ENCODE data around the gene EHD1. TPM values are rescaled to one million over a fixed set of nuclear protein-coding genes. Genes with fewer than 3 reads are reported as not detected.

The EHD1 gene
- total and polyA plus RNA-seq, 9 of the 15 experiments (the other 6 are each of a cell fraction or from before 2014, with no cell fraction given): 0.46 to 65.0 (median 16.4) TPM

DNA sequence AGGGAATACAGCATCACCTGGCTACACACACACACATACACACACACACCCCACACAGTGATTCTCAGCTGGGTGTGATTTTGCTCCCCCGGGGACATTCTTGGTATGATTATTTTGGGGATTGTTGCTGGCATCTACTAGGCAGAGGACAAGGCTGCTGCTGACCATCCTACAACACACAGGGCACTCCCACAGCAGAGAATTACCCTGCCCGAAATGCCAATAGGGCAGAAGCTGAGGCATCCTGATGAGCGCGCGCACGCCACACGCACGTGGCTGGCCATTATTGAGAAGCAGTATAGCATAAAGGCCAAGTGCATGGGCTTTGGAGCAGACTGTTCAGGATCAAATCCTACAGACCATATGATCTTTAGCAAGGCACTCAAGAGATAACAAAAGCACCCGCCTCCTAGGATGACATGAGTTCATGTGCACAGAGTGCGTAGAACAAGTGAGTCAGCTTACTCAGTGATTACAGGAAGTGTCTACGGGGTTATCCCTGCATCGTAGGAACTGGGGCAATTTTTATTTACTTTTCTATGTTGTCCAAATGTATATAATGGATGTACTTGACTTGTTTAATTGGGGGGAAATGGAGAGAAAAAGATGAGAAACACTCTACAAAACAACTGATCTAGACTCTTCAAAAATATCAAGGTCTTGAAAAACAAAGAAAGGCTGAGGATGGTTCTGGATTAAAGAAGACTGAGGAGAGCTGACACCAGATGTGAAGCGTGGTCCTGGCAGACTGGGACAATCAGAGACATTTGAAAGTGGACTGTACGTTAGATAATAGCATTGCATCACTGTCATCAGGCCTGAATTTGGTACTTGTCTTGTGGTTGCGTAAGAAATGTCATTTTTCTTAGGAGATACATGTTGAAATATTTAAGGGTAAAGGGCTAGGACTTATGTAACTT is 7.2 kb upstream of the EHD1 start (continued):
- TF ChIP-seq, protein P1, sequence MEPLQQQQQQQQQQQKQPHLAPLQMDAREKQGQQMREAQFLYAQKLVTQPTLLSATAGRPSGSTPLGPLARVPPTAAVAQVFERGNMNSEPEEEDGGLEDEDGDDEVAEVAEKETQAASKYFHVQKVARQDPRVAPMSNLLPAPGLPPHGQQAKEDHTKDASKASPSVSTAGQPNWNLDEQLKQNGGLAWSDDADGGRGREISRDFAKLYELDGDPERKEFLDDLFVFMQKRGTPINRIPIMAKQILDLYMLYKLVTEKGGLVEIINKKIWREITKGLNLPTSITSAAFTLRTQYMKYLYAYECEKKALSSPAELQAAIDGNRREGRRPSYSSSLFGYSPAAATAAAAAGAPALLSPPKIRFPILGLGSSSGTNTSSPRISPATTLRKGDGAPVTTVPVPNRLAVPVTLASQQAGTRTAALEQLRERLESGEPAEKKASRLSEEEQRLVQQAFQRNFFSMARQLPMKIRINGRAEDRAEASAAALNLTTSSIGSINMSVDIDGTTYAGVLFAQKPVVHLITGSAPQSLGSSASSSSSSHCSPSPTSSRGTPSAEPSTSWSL (CRISPR knock-in tag; IDR thresholded peaks at IDR 0.05; ENCODE audit: borderline replicate concordance): no peak
- TF ChIP-seq ZFPM2 (CRISPR knock-in tag; IDR thresholded peaks at IDR 0.05) (no peak), ZNF668 (CRISPR knock-in tag; IDR thresholded peaks at IDR 0.05) (no peak), RAD51 (IDR thresholded peaks at IDR 0.05; ENCODE audit: borderline replicate concordance, low read depth) (0 out of 2 replicates have a peak, but pooled peaks have one; percentile 41), NEUROD1 (IDR thresholded peaks at IDR 0.05; ENCODE audit: borderline replicate concordance, low read depth, low read length, partially characterized antibody) (peak; percentile 34), ESRRB (CRISPR knock-in tag; IDR thresholded peaks at IDR 0.05; ENCODE audit: borderline replicate concordance) (no peak), HMGXB4 (CRISPR knock-in tag; IDR thresholded peaks at IDR 0.05) (peak; percentile 66; the same call in 1 of the 2 replicates), NKRF (IDR thresholded peaks at IDR 0.05; ENCODE audit: borderline replicate concordance) (peak; percentile 25; the same call in 1 of the 2 replicates), ZC3H8 (IDR thresholded peaks at IDR 0.05) (no peak)
- TF ChIP-seq, protein P2, sequence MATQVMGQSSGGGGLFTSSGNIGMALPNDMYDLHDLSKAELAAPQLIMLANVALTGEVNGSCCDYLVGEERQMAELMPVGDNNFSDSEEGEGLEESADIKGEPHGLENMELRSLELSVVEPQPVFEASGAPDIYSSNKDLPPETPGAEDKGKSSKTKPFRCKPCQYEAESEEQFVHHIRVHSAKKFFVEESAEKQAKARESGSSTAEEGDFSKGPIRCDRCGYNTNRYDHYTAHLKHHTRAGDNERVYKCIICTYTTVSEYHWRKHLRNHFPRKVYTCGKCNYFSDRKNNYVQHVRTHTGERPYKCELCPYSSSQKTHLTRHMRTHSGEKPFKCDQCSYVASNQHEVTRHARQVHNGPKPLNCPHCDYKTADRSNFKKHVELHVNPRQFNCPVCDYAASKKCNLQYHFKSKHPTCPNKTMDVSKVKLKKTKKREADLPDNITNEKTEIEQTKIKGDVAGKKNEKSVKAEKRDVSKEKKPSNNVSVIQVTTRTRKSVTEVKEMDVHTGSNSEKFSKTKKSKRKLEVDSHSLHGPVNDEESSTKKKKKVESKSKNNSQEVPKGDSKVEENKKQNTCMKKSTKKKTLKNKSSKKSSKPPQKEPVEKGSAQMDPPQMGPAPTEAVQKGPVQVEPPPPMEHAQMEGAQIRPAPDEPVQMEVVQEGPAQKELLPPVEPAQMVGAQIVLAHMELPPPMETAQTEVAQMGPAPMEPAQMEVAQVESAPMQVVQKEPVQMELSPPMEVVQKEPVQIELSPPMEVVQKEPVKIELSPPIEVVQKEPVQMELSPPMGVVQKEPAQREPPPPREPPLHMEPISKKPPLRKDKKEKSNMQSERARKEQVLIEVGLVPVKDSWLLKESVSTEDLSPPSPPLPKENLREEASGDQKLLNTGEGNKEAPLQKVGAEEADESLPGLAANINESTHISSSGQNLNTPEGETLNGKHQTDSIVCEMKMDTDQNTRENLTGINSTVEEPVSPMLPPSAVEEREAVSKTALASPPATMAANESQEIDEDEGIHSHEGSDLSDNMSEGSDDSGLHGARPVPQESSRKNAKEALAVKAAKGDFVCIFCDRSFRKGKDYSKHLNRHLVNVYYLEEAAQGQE (IDR thresholded peaks at IDR 0.05; ENCODE audit: borderline replicate concordance): peak; percentile 19; the same call in 1 of the 2 replicates
- TF ChIP-seq, protein P2 (CRISPR knock-in tag; IDR thresholded peaks at IDR 0.05; ENCODE audit: low read depth): no peak

Data from K562 (cell line).